ENCODE results near the gene TRPM5. TPM values are rescaled to one million over a fixed set of nuclear protein-coding genes. Genes with fewer than 3 reads are reported as not detected.

Gene TRPM5
- total and polyA plus RNA-seq, 2 donors (not counting 1 experiment from before 2014, with no cell fraction given), result 0.03 TPM; not detected in 1

DNA sequence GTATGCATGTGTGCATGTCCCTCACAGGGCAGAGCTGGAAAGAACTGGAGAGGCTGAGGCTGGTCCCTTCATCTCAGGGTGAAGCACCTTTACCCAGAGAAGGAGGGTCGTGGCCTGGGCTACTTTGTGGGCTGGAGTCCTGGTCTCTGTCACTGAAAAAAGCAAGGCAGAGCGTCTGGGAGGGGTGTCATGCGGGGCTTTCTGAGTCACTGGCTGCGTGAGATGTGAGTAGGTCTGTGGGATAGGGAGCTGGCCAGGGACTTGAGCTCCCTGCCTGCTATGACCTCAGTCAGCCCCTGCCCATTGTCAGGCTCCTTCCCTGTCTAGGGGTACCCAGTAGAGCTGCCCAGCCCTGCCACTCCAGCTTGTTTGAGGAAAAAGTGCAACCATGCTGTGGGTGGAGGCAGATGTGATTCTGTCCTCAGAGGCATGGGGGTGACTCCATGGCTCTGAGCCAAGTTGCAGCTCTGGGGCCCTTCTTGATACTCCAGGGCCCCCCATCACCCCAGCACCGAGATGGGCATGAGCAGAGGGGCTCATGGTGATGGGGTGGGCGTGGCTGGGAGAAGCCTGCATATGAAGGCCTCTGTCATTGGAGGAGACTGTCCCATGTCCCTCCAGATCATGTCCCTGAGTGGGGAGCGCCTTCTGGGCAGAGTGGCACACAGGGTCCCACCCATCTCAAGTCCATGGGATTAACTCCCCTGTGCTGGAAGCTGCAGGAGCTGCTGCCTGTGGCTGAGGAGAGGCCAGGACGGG is 28.3 kb upstream of the TRPM5 start:
- H3K27me3 Mint-ChIP-seq, result no peaks in the 10 kb centered on the region
- H3K36me3 ChIP-seq (replicated peaks in 1 of 2; ENCODE audit: control extremely low read depth in 1 of 2, control insufficient read depth in 1 of 2, extremely low read depth in 1 of 2, insufficient read depth in 2 of 2, low read length in 1 of 2), result peaks cover 0 to 2% of the 10 kb centered on the region in 2 experiments
- no peak overlapping the region for H3K4me3 Mint-ChIP-seq
- no peak for ATAC-seq (ENCODE audit: low read depth)
- no peak overlapping the region for H2AFZ ChIP-seq (ENCODE audit: insufficient read depth, low read depth, low read length, poor library complexity, severe bottlenecking)
- peaks cover 66% of the 10 kb centered on the region for H4K20me1 ChIP-seq (ENCODE audit: control insufficient read depth, insufficient read depth, low read length, poor library complexity, severe bottlenecking)
- no peak overlapping the region for H3K27ac ChIP-seq (ENCODE audit: low read length in 2 of 2)
- peaks cover 12% of the 10 kb centered on the region for H3K4me1 Mint-ChIP-seq
- TF ChIP-seq EZH2 (IDR thresholded peaks at IDR 0.05; ENCODE audit: borderline replicate concordance, insufficient read depth, low read depth, low read length, poor library complexity, severe bottlenecking) (no peak), CTCF (IDR thresholded peaks at IDR 0.05) (no peak)
- ChIA-PET CTCF (no interaction called here), POLR2A (no interaction called here)
- peak overlapping the region; percentile 8 for H3K27ac Mint-ChIP-seq
- peaks cover 41% of the 10 kb centered on the region for H3K79me2 ChIP-seq (ENCODE audit: control insufficient read depth, insufficient read depth, low read length)
- intact Hi-C loops (cut with micrococcal nuclease), result no loop called here
- DNase-seq, result no peak
- WGBS (ENCODE audit: insufficient coverage), result 91% methylated on average over 6 of the region's 8 CpGs
- no peak overlapping the region for H3K9ac ChIP-seq (ENCODE audit: low read length)
- H3K27me3 ChIP-seq (replicated peaks in 1 of 4; ENCODE audit: control extremely low read depth in 1 of 4, control insufficient read depth in 3 of 4, insufficient read depth in 4 of 4, low read length in 3 of 4), result no peaks in the 10 kb centered on the region
- H3K9me3 ChIP-seq (ENCODE audit: control extremely low read depth in 1 of 3, control insufficient read depth in 2 of 3, insufficient read depth in 1 of 3, low read length in 2 of 3), result peaks cover 0 to 1% (median under 1%) of the 10 kb centered on the region in 3 donors
- peaks cover 2 to 3% of the 10 kb centered on the region in 2 donors for H3K4me1 ChIP-seq (ENCODE audit: control insufficient read depth in 2 of 2, insufficient read depth in 2 of 2, low read length in 2 of 2)
- H3K9me3 Mint-ChIP-seq (ENCODE audit: insufficient read depth), result no peaks in the 10 kb centered on the region
- H3K4me3 ChIP-seq (ENCODE audit: control extremely low read depth in 1 of 5, extremely low read depth in 1 of 5, insufficient read depth in 1 of 5, low read depth in 2 of 5, low read length in 4 of 5), result no peak overlapping the region
- no peak overlapping the region for H3K4me2 ChIP-seq (replicated peaks; ENCODE audit: low read depth, low read length, poor library complexity, severe bottlenecking)

DNA sequence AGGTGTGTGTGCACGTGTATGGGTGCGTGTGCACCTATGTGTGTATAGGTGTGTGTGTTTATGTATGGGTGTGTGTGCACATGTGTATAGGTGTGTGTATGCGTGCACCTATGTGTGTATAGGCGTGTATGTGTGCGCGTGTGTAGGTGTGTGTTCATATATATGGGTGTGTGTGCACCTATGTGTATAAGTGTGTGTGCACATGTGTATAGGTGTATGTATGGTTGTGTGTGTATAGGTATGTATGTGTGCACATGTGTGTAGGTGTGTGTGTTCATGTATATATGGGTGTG is 27.4 kb upstream of the TRPM5 start:
- ATAC-seq (ENCODE audit: low read depth), result no peak
- peaks cover 48% of the 10 kb centered on the region for H3K79me2 ChIP-seq (ENCODE audit: control insufficient read depth, insufficient read depth, low read length)
- no peak overlapping the region for H3K27ac Mint-ChIP-seq

More for the DNA sequence above, 27.4 kb upstream of the TRPM5 start:
- Mint-ChIP-seq H3K4me1 (peaks cover 20% of the 10 kb centered on the region), H3K4me3 (no peak overlapping the region), H3K9me3 (ENCODE audit: insufficient read depth) (no peaks in the 10 kb centered on the region), H3K27me3 (no peaks in the 10 kb centered on the region)
- ChIA-PET POLR2A (no interaction called here), CTCF (no interaction called here)
- TF ChIP-seq CTCF (IDR thresholded peaks at IDR 0.05), result no peak
- TF ChIP-seq EZH2 (IDR thresholded peaks at IDR 0.05; ENCODE audit: borderline replicate concordance, insufficient read depth, low read depth, low read length, poor library complexity, severe bottlenecking), result no peak
- Histone ChIP-seq H3K27me3 (replicated peaks in 1 of 4; ENCODE audit: control extremely low read depth in 1 of 4, control insufficient read depth in 3 of 4, insufficient read depth in 4 of 4, low read length in 3 of 4) (no peaks in the 10 kb centered on the region), H2AFZ (ENCODE audit: insufficient read depth, low read depth, low read length, poor library complexity, severe bottlenecking) (no peak overlapping the region), H3K4me1 (ENCODE audit: control insufficient read depth in 2 of 2, insufficient read depth in 2 of 2, low read length in 2 of 2) (peaks cover 10 to 12% of the 10 kb centered on the region in 2 donors), H3K4me2 (replicated peaks; ENCODE audit: low read depth, low read length, poor library complexity, severe bottlenecking) (no peak overlapping the region), H3K36me3 (replicated peaks in 1 of 2; ENCODE audit: control extremely low read depth in 1 of 2, control insufficient read depth in 1 of 2, extremely low read depth in 1 of 2, insufficient read depth in 2 of 2, low read length in 1 of 2) (no peaks in the 10 kb centered on the region), H3K9ac (ENCODE audit: low read length) (no peak overlapping the region), H4K20me1 (ENCODE audit: control insufficient read depth, insufficient read depth, low read length, poor library complexity, severe bottlenecking) (peaks cover 74% of the 10 kb centered on the region), H3K9me3 (ENCODE audit: control extremely low read depth in 1 of 3, control insufficient read depth in 2 of 3, insufficient read depth in 1 of 3, low read length in 2 of 3) (no peaks in the 10 kb centered on the region), H3K27ac (ENCODE audit: low read length in 2 of 2) (no peak overlapping the region), H3K4me3 (ENCODE audit: control extremely low read depth in 1 of 5, extremely low read depth in 1 of 5, insufficient read depth in 1 of 5, low read depth in 2 of 5, low read length in 4 of 5) (no peak overlapping the region)
- intact Hi-C loops (cut with micrococcal nuclease), result no loop called here
- 95% methylated on average over 6 of the region's 6 CpGs for WGBS (ENCODE audit: insufficient coverage)
- no peak for DNase-seq
